HG02678 (cell line): ENCODE data around the gene PPIE.

Experiments used
- ATAC-seq: cut with Tn5 transposase; IDR thresholded peaks from one replicate; pipeline ENCODE4 v1.9.1; 2021; ENCODE audit warnings: mild to moderate bottlenecking, moderate library complexity; ENCODE audit not compliant: unreplicated experiment

PPIE gene

GRCh38 chr1:39720094-39720999, 18.3 kb upstream of the PPIE start:
- ATAC-seq, result no peak

- no peak for ATAC-seq
Observed at GRCh38 chr1:39721664-39722063, 17.0 kb upstream of the PPIE start.

- no peak for ATAC-seq
Observed at GRCh38 chr1:39722495-39722894, 16.2 kb upstream of the PPIE start.

- ATAC-seq, result no peak
Observed at GRCh38 chr1:39726600-39726999, 12.1 kb upstream of the PPIE start.

GRCh38 chr1:39727221-39727931, 11.3 kb upstream of the PPIE start:
- ATAC-seq, result peak; percentile 39

- no peak for ATAC-seq
Observed at GRCh38 chr1:39727932-39728317, 10.8 kb upstream of the PPIE start.

- no peak for ATAC-seq
Observed at GRCh38 chr1:39729030-39729429, 9.7 kb upstream of the PPIE start.

GRCh38 chr1:39729842-39730241, 8.8 kb upstream of the PPIE start:
- no peak for ATAC-seq

GRCh38 chr1:39732730-39733129, 6.0 kb upstream of the PPIE start:
- ATAC-seq, result no peak

- ATAC-seq, result no peak
Observed at GRCh38 chr1:39733161-39733560, 5.5 kb upstream of the PPIE start.

GRCh38 chr1:39735731-39736130, 3.0 kb upstream of the PPIE start:
- no peak for ATAC-seq

GRCh38 chr1:39737546-39738169, 1.0 kb upstream of the PPIE start:
- no peak for ATAC-seq

- ATAC-seq, result no peak
Observed at GRCh38 chr1:39745016-39745670, 6.5 kb downstream of the PPIE start.

- ATAC-seq, result no peak
Observed at GRCh38 chr1:39751595-39751994, 12.9 kb downstream of the PPIE start.

- no peak for ATAC-seq
Observed at GRCh38 chr1:39752703-39753102, 14.0 kb downstream of the PPIE start.

- ATAC-seq, result no peak
Observed at GRCh38 chr1:39753132-39754025, 14.7 kb downstream of the PPIE start.

GRCh38 chr1:39754026-39754570, 15.4 kb downstream of the PPIE start:
- no peak for ATAC-seq

- no peak for ATAC-seq
Observed at GRCh38 chr1:39754906-39755504, 16.3 kb downstream of the PPIE start.

- ATAC-seq, result no peak
Observed at GRCh38 chr1:39755965-39756659, 17.4 kb downstream of the PPIE start.
